PC-9 (cell line): ENCODE data around the gene ALX4. TPM values are rescaled to one million over a fixed set of nuclear protein-coding genes. Genes with fewer than 3 reads are reported as not detected.

Experiments
- BruUV-seq: library from RNA; stranded (reverse); fragments of 400-500 nt; replicated peaks from 2 replicates; lab custom pipeline; 2021; lab: Mats Ljungman, UMichigan
- CTCF ChIA-PET: fragments of 300-600 bp; sonication (Branson Sonifier 250); formaldehyde crosslinking; loops from one replicate; lab custom pipeline; 2022; ENCODE audit warnings: antibody characterized with exemption; lab: Charles Lee
- POLR2A ChIA-PET: fragments of 300-600 bp; sonication (Branson Sonifier 250); formaldehyde crosslinking; loops from one replicate; lab custom pipeline; 2022; ENCODE audit warnings: antibody characterized with exemption; ENCODE audit not compliant: unreplicated experiment; lab: Charles Lee
- DNase-seq, 2 experiments: peaks; one replicate each; pipeline versions ENCODE4 v3.0.0 to v3.0.0-alpha.2; 2015 to 2022; ENCODE audit warnings: mixed read lengths in 1 of 2
- H2AFZ ChIP-seq: fragments of 200-600 bp; sonication (generic); 2 replicates; pipeline ENCODE4 v1.8.1; 2017; ENCODE audit warnings: antibody characterized with exemption
- H3F3A ChIP-seq: fragments of 200-600 bp; sonication (generic); 2 replicates; pipeline ENCODE4 v1.8.1; 2017; ENCODE audit warnings: antibody characterized with exemption, mild to moderate bottlenecking, low read depth; ENCODE audit not compliant: insufficient read depth
- H3K27ac ChIP-seq: fragments of 200-600 bp; sonication (generic); 2 replicates; pipeline ENCODE4 v1.6.1; 2016; ENCODE audit warnings: mixed run types
- H3K27me3 ChIP-seq: fragments of 200-600 bp; sonication (generic); 2 replicates; pipeline ENCODE4 v1.6.1; 2016; ENCODE audit warnings: low read depth, mixed run types; ENCODE audit not compliant: insufficient read depth
- H3K36me3 ChIP-seq: fragments of 200-600 bp; sonication (generic); 2 replicates; pipeline ENCODE4 v1.6.1; 2016; ENCODE audit warnings: low read depth, mixed run types
- H3K4me1 ChIP-seq: fragments of 200-600 bp; sonication (generic); replicated peaks from 2 replicates; pipeline ENCODE4 v1.6.1; 2016; ENCODE audit warnings: mixed run types; ENCODE audit not compliant: insufficient read depth
- H3K4me2 ChIP-seq: fragments of 200-600 bp; sonication (generic); 2 replicates; pipeline ENCODE4 v1.6.1; 2017; ENCODE audit warnings: mixed run types
- H3K4me3 ChIP-seq: fragments of 200-600 bp; sonication (generic); 2 replicates; pipeline ENCODE4 v1.6.1; 2016; ENCODE audit warnings: mixed run types
- H3K79me2 ChIP-seq: fragments of 200-600 bp; sonication (generic); 2 replicates; pipeline ENCODE4 v1.6.1; 2017; ENCODE audit warnings: low read depth, mixed run types
- H3K9me2 ChIP-seq: fragments of 200-600 bp; sonication (generic); 2 replicates; pipeline ENCODE4 v1.8.1; 2017; ENCODE audit warnings: mild to moderate bottlenecking; ENCODE audit not compliant: insufficient read depth
- H3K9me3 ChIP-seq: fragments of 200-600 bp; sonication (generic); 2 replicates; pipeline ENCODE4 v1.8.1; 2016; ENCODE audit warnings: low read depth; ENCODE audit not compliant: insufficient read depth
- H4K20me1 ChIP-seq: fragments of 200-600 bp; sonication (generic); 2 replicates; pipeline ENCODE4 v1.8.1; 2017; ENCODE audit not compliant: insufficient read depth
- CTCF ChIP-seq: fragments of 200-600 bp; sonication (generic); conservative IDR thresholded peaks from 2 replicates; pipeline ENCODE4 v1.6.1; 2017; ENCODE audit warnings: mixed run types, antibody characterized with exemption, mild to moderate bottlenecking, moderate library complexity
- EZH2 ChIP-seq: fragments of 200-600 bp; sonication (generic); IDR thresholded peaks from 2 replicates; pipeline ENCODE4 v1.8.0; 2017; ENCODE audit warnings: antibody characterized with exemption, low read depth
- intact Hi-C: fragments of 100-400 bp; cut with micrococcal nuclease; formaldehyde crosslinking; loops from one replicate; pipeline ENCODE4 v1.10.0; 2022; ENCODE audit not compliant: unreplicated experiment
- total RNA-seq: library from RNA; stranded (reverse); gene quantifications from 2 replicates; pipeline ENCODE4 v1.2.3, GENCODE V29; 2021

Gene ALX4
- total RNA-seq, 1 experiment from 2014 or later = not detected

- no peaks in the 10 kb centered on the region for H3K79me2 ChIP-seq
- H3K4me1 ChIP-seq = no peaks in the 10 kb centered on the region
- H3K27me3 ChIP-seq = no peaks in the 10 kb centered on the region
- H3K9me3 ChIP-seq = peaks cover 10% of the 10 kb centered on the region
- no peaks in the 10 kb centered on the region for H3F3A ChIP-seq
- no peak for DNase-seq
- intact Hi-C loops = no loop called here
- H3K27ac ChIP-seq = no peak overlapping the region
- ChIA-PET POLR2A (no interaction called here), CTCF (no interaction called here)
- H3K36me3 ChIP-seq = no peaks in the 10 kb centered on the region
- no peak for TF ChIP-seq EZH2
- no peak for TF ChIP-seq CTCF
- no peaks in the 10 kb centered on the region for H3K9me2 ChIP-seq
- H2AFZ ChIP-seq = no peak overlapping the region
- no peak overlapping the region for H3K4me2 ChIP-seq
- no peak overlapping the region for H3K4me3 ChIP-seq
- BruUV-seq = no TSS peak
- H4K20me1 ChIP-seq = no peaks in the 10 kb centered on the region
Observed at GRCh38 chr11:44257338-44258189, 52.4 kb downstream of the ALX4 start.

DNA sequence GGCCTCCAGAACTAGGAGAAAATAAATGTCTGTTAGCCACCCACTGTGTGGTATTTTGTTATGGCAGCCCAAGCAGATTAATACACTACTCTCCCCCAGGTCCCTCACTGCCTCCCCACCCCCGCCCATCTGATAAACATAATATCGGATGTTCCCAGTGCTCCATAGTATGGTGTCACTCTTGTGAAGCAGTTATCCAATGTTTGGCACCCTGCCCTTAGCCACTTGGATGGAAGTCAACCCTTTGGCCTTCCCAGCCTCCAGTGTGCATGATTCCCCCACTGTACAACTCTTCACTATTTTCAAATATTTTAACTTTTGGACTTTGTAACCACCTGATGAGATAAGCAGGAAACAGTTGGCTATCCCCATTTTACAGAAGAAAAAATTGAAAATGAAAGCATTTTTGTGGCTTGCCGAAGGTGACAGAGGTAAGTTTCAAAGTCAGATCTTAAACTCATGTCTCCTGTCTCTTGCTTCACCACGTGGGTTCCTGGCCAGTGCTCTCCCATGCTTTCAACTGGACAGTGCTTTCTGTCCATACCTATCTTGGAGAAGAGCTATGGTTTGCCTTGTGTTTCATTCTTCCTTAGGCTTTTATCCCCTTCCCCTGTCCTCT lies 53.2 kb downstream of the ALX4 start:
- intact Hi-C loops = no loop called here
- no peak overlapping the region for H3K4me3 ChIP-seq
- ChIA-PET POLR2A (no interaction called here), CTCF (no interaction called here)
- no peak overlapping the region for H3K4me2 ChIP-seq
- H3K79me2 ChIP-seq = no peaks in the 10 kb centered on the region
- no peaks in the 10 kb centered on the region for H3K36me3 ChIP-seq
- TF ChIP-seq EZH2 (no peak), CTCF (no peak)
- H3K27ac ChIP-seq = no peak overlapping the region
- no peaks in the 10 kb centered on the region for H3K9me2 ChIP-seq
- no peaks in the 10 kb centered on the region for H4K20me1 ChIP-seq
- peaks cover 16% of the 10 kb centered on the region for H3K9me3 ChIP-seq
- no peaks in the 10 kb centered on the region for H3K4me1 ChIP-seq
- no peak overlapping the region for H2AFZ ChIP-seq
- no peak for DNase-seq
- H3F3A ChIP-seq = no peaks in the 10 kb centered on the region
- H3K27me3 ChIP-seq = no peaks in the 10 kb centered on the region
- BruUV-seq = no TSS peak

- Histone ChIP-seq H2AFZ (no peak overlapping the region), H3K9me3 (peaks cover 16% of the 10 kb centered on the region), H3F3A (no peaks in the 10 kb centered on the region), H3K4me1 (no peaks in the 10 kb centered on the region), H3K4me3 (no peak overlapping the region), H3K27me3 (no peaks in the 10 kb centered on the region), H3K4me2 (no peak overlapping the region), H3K79me2 (no peaks in the 10 kb centered on the region), H3K9me2 (no peaks in the 10 kb centered on the region), H3K27ac (no peak overlapping the region), H4K20me1 (no peaks in the 10 kb centered on the region), H3K36me3 (no peaks in the 10 kb centered on the region)
- TF ChIP-seq EZH2 (no peak), CTCF (no peak)
- no peak for DNase-seq
- intact Hi-C loops = no loop called here
- ChIA-PET CTCF (no interaction called here), POLR2A (no interaction called here)
- BruUV-seq = no TSS peak
Observed at GRCh38 chr11:44255406-44256071, 54.4 kb downstream of the ALX4 start.
